PC-3 (cell line): ENCODE results near the gene FSTL1. TPM values are rescaled to one million over a fixed set of nuclear protein-coding genes. Genes with fewer than 3 reads are reported as not detected.

Source experiments
- ATAC-seq: fragments of 200-7000 bp; cut with Tn5 transposase; 2 replicates; pipeline ENCODE4 v1.9.1; 2020; ENCODE audit warnings: mild to moderate bottlenecking, moderate library complexity
- BruUV-seq: library from RNA; stranded (reverse); fragments of 400-500 nt; replicated peaks from 2 replicates; lab custom pipeline; 2021; lab: Mats Ljungman, UMichigan
- CTCF ChIA-PET: fragments of 300-600 bp; sonication (Branson Sonifier 250); formaldehyde crosslinking; loops from one replicate; lab custom pipeline; 2022; ENCODE audit warnings: antibody characterized with exemption; lab: Charles Lee
- POLR2A ChIA-PET: fragments of 300-600 bp; sonication (Branson Sonifier 250); formaldehyde crosslinking; loops from one replicate; lab custom pipeline; 2022; ENCODE audit warnings: antibody characterized with exemption; ENCODE audit not compliant: unreplicated experiment; lab: Charles Lee
- DNase-seq: peaks from one replicate; pipeline ENCODE4 v3.0.0-alpha.2; 2015
- H2AFZ ChIP-seq: fragments of 300-600 bp; sonication (generic); 2 replicates; pipeline ENCODE4 v1.6.0; 2016; ENCODE audit warnings: antibody characterized with exemption, low read length
- H3F3A ChIP-seq: fragments of 300-600 bp; sonication (generic); one replicate; pipeline ENCODE4 v1.6.0; 2017; ENCODE audit warnings: antibody characterized with exemption, low read length, control low read depth, mild to moderate bottlenecking; ENCODE audit not compliant: unreplicated experiment
- H3K27ac ChIP-seq: fragments of 300-600 bp; sonication (generic); 2 replicates; pipeline ENCODE4 v1.5.1; 2016; ENCODE audit warnings: mild to moderate bottlenecking, low read length
- H3K27me3 ChIP-seq: fragments of 300-600 bp; sonication (generic); 2 replicates; pipeline ENCODE4 v1.6.1; 2016; ENCODE audit warnings: low read length, mixed read lengths
- H3K36me3 ChIP-seq: fragments of 300-600 bp; sonication (generic); 2 replicates; pipeline ENCODE4 v1.6.1; 2016; ENCODE audit warnings: low read depth, mixed run types, low read length, mixed read lengths
- H3K4me1 ChIP-seq: fragments of 300-600 bp; sonication (generic); 2 replicates; pipeline ENCODE4 v1.5.1; 2016; ENCODE audit warnings: low read length; ENCODE audit not compliant: insufficient read depth
- H3K4me2 ChIP-seq: fragments of 300-600 bp; sonication (generic); 2 replicates; pipeline ENCODE4 v1.6.0; 2016; ENCODE audit warnings: low read length
- H3K4me3 ChIP-seq: fragments of 300-600 bp; sonication (generic); 2 replicates; pipeline ENCODE4 v1.5.1; 2016; ENCODE audit warnings: mild to moderate bottlenecking, low read length, mixed read lengths
- H3K79me2 ChIP-seq: fragments of 300-600 bp; sonication (generic); 2 replicates; pipeline ENCODE4 v1.6.1; 2017; ENCODE audit warnings: low read length, mixed read lengths
- H3K9ac ChIP-seq: fragments of 300-600 bp; sonication (generic); 2 replicates; pipeline ENCODE4 v1.6.0; 2016; ENCODE audit warnings: mild to moderate bottlenecking, low read length
- H3K9me2 ChIP-seq: fragments of 300-600 bp; sonication (generic); replicated peaks from 2 replicates; pipeline ENCODE4 v1.6.1; 2016; ENCODE audit warnings: mixed run types, low read length, mixed read lengths
- H3K9me3 ChIP-seq: fragments of 300-600 bp; sonication (generic); 2 replicates; pipeline ENCODE4 v1.6.1; 2016; ENCODE audit warnings: low read length, mixed read lengths
- H4K20me1 ChIP-seq: fragments of 300-600 bp; sonication (generic); 2 replicates; pipeline ENCODE4 v1.6.1; 2016; ENCODE audit warnings: low read length, mixed read lengths
- CTCF ChIP-seq: fragments of 300-600 bp; sonication (generic); conservative IDR thresholded peaks from 2 replicates; pipeline ENCODE4 v1.5.1; 2017; ENCODE audit warnings: antibody characterized with exemption, low read depth, mild to moderate bottlenecking, low read length
- EZH2 ChIP-seq: fragments of 300-600 bp; sonication (generic); IDR thresholded peaks from one replicate; pipeline ENCODE4 v1.6.1; 2017; ENCODE audit warnings: antibody characterized with exemption, mild to moderate bottlenecking, low read length; ENCODE audit not compliant: unreplicated experiment
- EZH2phosphoT487 ChIP-seq: fragments of 300-600 bp; sonication (generic); IDR thresholded peaks from 2 replicates; pipeline ENCODE4 v1.6.1; 2018; ENCODE audit warnings: mild to moderate bottlenecking, antibody characterized with exemption, low read length, borderline replicate concordance
- intact Hi-C: fragments of 100-400 bp; cut with micrococcal nuclease; formaldehyde crosslinking; loops from 2 replicates; pipeline ENCODE4 v1.9.0; 2023
- total RNA-seq: library from RNA; depleted of rRNA; stranded (reverse); fragments of >200 nt; gene quantifications from 2 replicates; pipeline ENCODE4 v1.2.3, GENCODE V29; 2014

Gene FSTL1
- total RNA-seq, 1 experiment from 2014 or later, result 178 TPM

GRCh38 chr3:120438665-120439370 is 12.0 kb downstream of the FSTL1 start:
- peaks cover 46% of the 10 kb centered on the region for H3K36me3 ChIP-seq
- TF ChIP-seq CTCF (no peak), EZH2 (no peak), EZH2phosphoT487 (no peak)
- no peaks in the 10 kb centered on the region for H3K9me3 ChIP-seq
- H3K4me1 ChIP-seq, result peaks cover 79% of the 10 kb centered on the region
- intact Hi-C loops, result loop anchor here (2.0 to 5.0 kb wide), 3 partner anchors 58 to 118 kb away; no protein-coding TSS in a partner anchor
- peak overlapping the region; percentile 7 for H3K9ac ChIP-seq
- CTCF ChIA-PET, result interaction anchor here (0.5 to 2.5 kb wide), 2 partner anchors 13 to 21 kb away, joined by 3 to 9 read pairs; no protein-coding TSS in a partner anchor
- no peaks in the 10 kb centered on the region for H3K27me3 ChIP-seq
- peaks cover 92% of the 10 kb centered on the region for H3K79me2 ChIP-seq
- no TSS peak for BruUV-seq
- POLR2A ChIA-PET, result interaction anchor here (0.6 to 1.0 kb wide), 2 partner anchors 120 to 359 kb away, joined by 3 to 4 read pairs; no protein-coding TSS in a partner anchor
- peak overlapping the region; percentile 74 for H3K27ac ChIP-seq
- peaks cover 9% of the 10 kb centered on the region for H3F3A ChIP-seq
- peak; percentile 89 for DNase-seq
- peak overlapping the region; percentile 8; the same call in 1 of the 2 replicates for H3K4me3 ChIP-seq
- peak overlapping the region; percentile 68 for H3K4me2 ChIP-seq
- 0 out of 2 replicates have a peak, but pooled peaks cover 6% of the 10 kb centered on the region for H4K20me1 ChIP-seq
- peak; percentile 77 for ATAC-seq
- peak overlapping the region; percentile 64 for H2AFZ ChIP-seq
- no peaks in the 10 kb centered on the region for H3K9me2 ChIP-seq

GRCh38 chr3:120438216-120438615 is 12.6 kb downstream of the FSTL1 start:
- peak overlapping the region; percentile 7; the same call in 1 of the 2 replicates for H3K9ac ChIP-seq
- peak overlapping the region; percentile 74 for H3K27ac ChIP-seq
- no peaks in the 10 kb centered on the region for H3K9me2 ChIP-seq
- POLR2A ChIA-PET, result interaction anchor here (1.0 kb wide), 1 partner anchor 121 kb away, joined by 4 read pairs; no protein-coding TSS in a partner anchor
- H3F3A ChIP-seq, result peaks cover 9% of the 10 kb centered on the region
- no peaks in the 10 kb centered on the region for H3K27me3 ChIP-seq
- BruUV-seq, result no TSS peak
- TF ChIP-seq EZH2 (no peak), EZH2phosphoT487 (no peak), CTCF (no peak)
- H2AFZ ChIP-seq, result no peak overlapping the region
- intact Hi-C loops, result loop anchor here (2.0 to 5.0 kb wide), 3 partner anchors 59 to 119 kb away; no protein-coding TSS in a partner anchor
- H3K36me3 ChIP-seq, result peaks cover 49% of the 10 kb centered on the region
- no peaks in the 10 kb centered on the region for H3K9me3 ChIP-seq
- H4K20me1 ChIP-seq, result no peaks in the 10 kb centered on the region
- H3K79me2 ChIP-seq, result peaks cover 92% of the 10 kb centered on the region
- no peak for ATAC-seq
- H3K4me1 ChIP-seq, result peaks cover 81% of the 10 kb centered on the region
- H3K4me3 ChIP-seq, result peak overlapping the region; percentile 8; the same call in 1 of the 2 replicates
- no peak for DNase-seq
- peak overlapping the region; percentile 68 for H3K4me2 ChIP-seq
- CTCF ChIA-PET, result interaction anchor here (2.5 kb wide), 1 partner anchor 21 kb away, joined by 9 read pairs; no protein-coding TSS in a partner anchor
